ENCODE data around the gene POLR3E. TPM values are rescaled to one million over a fixed set of nuclear protein-coding genes. Genes with fewer than 3 reads are reported as not detected.

POLR3E gene
- total RNA-seq, 4 donors from 2014 or later = 48.1 to 102 (median 67.0) TPM

DNA sequence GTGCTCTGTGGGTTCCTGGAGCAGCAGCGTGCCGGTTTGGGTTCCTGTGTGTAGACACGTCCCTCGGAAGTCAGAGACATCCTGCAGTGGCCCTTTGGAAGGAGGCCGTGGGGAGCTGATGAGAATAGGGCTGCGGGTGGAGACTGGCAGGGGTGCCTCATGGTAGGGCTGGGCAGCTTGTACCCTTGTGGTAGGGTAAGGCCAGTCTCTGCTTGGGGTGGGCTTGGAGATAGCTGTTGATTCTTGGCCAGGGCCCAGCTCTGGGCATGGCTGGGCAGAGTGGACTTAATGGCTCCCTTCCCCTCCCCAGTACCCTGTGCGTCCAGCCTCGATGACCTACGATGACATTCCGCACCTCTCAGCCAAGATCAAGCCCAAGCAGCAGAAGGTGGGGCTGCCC is 10.6 kb downstream of the POLR3E start:
- Histone ChIP-seq H3K4me3 (no peak overlapping the region), H3K27me3 (no peaks in the 10 kb centered on the region), H3K4me1 (no peaks in the 10 kb centered on the region), H3K9me3 (no peaks in the 10 kb centered on the region), H3K36me3 (peaks cover 0 to 98% (median 25%) of the 10 kb centered on the region in 3 donors), H3K27ac (no peak overlapping the region)
- TF ChIP-seq, protein P1, sequence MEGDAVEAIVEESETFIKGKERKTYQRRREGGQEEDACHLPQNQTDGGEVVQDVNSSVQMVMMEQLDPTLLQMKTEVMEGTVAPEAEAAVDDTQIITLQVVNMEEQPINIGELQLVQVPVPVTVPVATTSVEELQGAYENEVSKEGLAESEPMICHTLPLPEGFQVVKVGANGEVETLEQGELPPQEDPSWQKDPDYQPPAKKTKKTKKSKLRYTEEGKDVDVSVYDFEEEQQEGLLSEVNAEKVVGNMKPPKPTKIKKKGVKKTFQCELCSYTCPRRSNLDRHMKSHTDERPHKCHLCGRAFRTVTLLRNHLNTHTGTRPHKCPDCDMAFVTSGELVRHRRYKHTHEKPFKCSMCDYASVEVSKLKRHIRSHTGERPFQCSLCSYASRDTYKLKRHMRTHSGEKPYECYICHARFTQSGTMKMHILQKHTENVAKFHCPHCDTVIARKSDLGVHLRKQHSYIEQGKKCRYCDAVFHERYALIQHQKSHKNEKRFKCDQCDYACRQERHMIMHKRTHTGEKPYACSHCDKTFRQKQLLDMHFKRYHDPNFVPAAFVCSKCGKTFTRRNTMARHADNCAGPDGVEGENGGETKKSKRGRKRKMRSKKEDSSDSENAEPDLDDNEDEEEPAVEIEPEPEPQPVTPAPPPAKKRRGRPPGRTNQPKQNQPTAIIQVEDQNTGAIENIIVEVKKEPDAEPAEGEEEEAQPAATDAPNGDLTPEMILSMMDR (IDR thresholded peaks at IDR 0.05) = no peak
- TF ChIP-seq EP300 (IDR thresholded peaks at IDR 0.05) = no peak
- WGBS, 2 donors = 93% methylated on average over 10 of the region's 10 CpGs
- DNase-seq (ENCODE audit: low spot score in 2 of 2) = no peak

DNA sequence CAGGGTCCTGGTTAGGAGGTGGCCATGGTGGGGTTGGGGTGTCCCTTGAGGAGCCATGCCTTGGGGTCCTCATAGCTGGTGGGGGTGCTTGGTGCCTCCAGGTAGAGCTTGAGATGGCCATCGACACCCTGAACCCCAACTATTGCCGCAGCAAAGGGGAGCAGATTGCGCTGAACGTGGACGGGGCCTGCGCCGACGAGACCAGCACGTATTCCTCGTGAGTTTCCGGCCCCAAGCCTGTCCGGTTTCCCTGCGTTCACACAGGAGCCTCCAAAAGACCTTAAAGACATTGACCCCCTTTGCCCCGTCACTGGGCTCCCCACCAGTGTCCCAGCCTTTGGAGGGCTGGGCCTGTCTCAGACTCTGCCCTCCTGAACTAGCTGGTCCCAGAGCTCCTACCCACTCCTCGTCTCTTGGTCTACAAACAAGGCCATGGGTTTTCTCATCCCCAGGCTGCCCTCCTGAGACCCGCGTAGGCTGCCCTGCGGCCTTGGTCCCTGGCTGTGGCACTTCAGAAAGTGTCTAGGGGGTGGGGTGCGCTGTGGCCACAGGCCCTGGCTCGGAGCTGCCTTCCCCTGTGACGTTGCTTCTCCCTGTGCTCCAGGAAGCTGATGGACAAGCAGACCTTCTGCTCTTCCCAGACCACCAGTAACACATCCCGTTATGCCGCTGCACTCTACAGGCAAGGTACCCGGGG is 11.8 kb downstream of the POLR3E start:
- Histone ChIP-seq H3K27me3 (no peaks in the 10 kb centered on the region), H3K9me3 (no peaks in the 10 kb centered on the region), H3K27ac (no peak overlapping the region), H3K36me3 (peaks cover 0 to 100% (median 21%) of the 10 kb centered on the region in 3 donors), H3K4me3 (no peak overlapping the region), H3K4me1 (no peaks in the 10 kb centered on the region)
- WGBS, 2 donors = 97% methylated on average over 17 to 24 of the region's 24 CpGs
- TF ChIP-seq, protein P1 (IDR thresholded peaks at IDR 0.05) = no peak
- no peak for TF ChIP-seq POLR2A (IDR thresholded peaks at IDR 0.05)
- no peak for TF ChIP-seq EP300 (IDR thresholded peaks at IDR 0.05)
- no peak for DNase-seq (ENCODE audit: low spot score in 2 of 2)

DNA sequence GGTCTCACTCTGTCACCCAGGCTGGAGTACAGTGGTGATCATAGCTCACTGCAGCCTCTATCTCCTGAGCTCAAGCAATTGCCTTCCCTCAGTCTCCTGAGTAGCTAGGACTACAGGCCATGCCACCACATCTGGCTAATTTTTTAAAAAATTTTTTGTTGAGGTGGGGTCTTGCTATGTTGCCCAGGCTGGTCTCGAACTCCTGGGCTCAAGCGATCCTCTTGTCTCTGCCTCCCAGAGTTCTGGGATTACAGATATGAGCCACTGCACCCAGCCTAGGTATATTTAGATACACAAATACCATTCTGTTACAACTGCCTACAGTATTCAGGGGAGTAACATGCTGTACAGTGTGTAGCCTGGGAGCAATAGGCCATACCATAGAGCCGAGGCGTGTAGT is 14.3 kb downstream of the POLR3E start:
- Histone ChIP-seq H3K4me1 (no peaks in the 10 kb centered on the region), H3K27me3 (no peaks in the 10 kb centered on the region), H3K27ac (no peak overlapping the region), H3K4me3 (no peak overlapping the region), H3K36me3 (peaks cover 0 to 100% (median 25%) of the 10 kb centered on the region in 3 donors), H3K9me3 (no peaks in the 10 kb centered on the region)
- no peak for TF ChIP-seq EP300 (IDR thresholded peaks at IDR 0.05)
- TF ChIP-seq, protein P1 (IDR thresholded peaks at IDR 0.05) = no peak
- no peak for TF ChIP-seq POLR2A (IDR thresholded peaks at IDR 0.05)
- 94 to 98% methylated on average over 4 of the region's 4 CpGs for WGBS, 2 donors
- no peak for DNase-seq (ENCODE audit: low spot score in 2 of 2)

DNA sequence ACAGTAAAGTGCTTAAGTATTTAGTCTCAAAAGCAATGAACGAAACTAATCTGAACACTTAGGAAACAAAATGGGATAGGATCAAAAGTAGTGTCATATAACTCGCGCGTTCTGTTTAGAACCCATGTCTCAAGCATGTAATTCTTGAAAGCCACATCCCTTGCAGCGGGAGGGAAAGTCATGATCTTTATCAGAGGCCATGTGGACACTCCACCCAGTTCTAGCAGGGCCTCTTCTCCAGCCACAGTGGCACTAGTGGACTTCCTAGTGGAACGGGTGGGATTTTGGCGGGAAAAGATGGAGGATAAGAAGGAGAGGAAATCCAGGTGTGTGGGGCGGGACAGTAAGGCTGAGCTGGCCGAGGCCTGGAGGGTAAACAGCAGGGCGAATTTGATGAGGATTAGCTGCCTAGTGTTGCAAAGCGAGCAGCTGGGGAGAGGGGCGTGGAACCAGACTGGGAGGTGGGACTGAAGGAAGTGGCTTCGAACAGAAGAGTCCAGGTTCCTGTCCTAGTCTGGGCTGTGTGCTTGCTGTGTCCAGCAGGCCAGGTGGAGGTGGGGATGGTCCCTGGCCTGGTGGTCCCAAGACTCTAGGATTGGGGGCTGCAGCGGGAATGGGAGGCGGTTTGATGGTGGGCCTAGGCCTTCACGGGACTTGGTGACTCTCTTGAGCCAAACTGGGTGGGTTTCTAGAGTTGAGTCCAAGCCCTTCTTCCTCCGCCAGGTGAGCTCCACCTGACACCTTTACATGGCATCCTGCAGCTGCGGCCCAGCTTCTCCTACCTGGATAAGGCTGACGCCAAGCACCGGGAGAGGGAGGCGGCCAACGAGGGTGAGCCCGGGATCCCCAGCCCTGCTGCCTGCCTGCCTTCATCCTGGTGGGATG is 15.9 kb downstream of the POLR3E start:
- no peaks in the 10 kb centered on the region for H3K9me3 ChIP-seq
- 91% methylated on average over 21 to 23 of the region's 23 CpGs for WGBS, 2 donors

More for the DNA sequence above, 15.9 kb downstream of the POLR3E start:
- Histone ChIP-seq H3K4me1 (no peaks in the 10 kb centered on the region), H3K36me3 (peaks cover 0 to 100% (median 32%) of the 10 kb centered on the region in 3 donors), H3K27ac (no peak overlapping the region), H3K4me3 (no peak overlapping the region), H3K27me3 (no peaks in the 10 kb centered on the region)
- DNase-seq (ENCODE audit: low spot score in 2 of 2) = no peak
- TF ChIP-seq, protein P1 (IDR thresholded peaks at IDR 0.05) = no peak
- TF ChIP-seq POLR2A (IDR thresholded peaks at IDR 0.05) = no peak

Data from tibial nerve (tissue), 4 donors.